HG03097 (cell line): ENCODE measurements around the gene OTOL1.
"Not testable (repeated sequence)": the region's sequence is repeated elsewhere in the genome, so short reads cannot be mapped to it uniquely, and the experiment has no call there.

ENCODE experiments used
- ATAC-seq: cut with Tn5 transposase; IDR thresholded peaks from one replicate; pipeline ENCODE4 v1.9.1; 2021; ENCODE audit not compliant: unreplicated experiment, low FRiP score

The OTOL1 gene

DNA sequence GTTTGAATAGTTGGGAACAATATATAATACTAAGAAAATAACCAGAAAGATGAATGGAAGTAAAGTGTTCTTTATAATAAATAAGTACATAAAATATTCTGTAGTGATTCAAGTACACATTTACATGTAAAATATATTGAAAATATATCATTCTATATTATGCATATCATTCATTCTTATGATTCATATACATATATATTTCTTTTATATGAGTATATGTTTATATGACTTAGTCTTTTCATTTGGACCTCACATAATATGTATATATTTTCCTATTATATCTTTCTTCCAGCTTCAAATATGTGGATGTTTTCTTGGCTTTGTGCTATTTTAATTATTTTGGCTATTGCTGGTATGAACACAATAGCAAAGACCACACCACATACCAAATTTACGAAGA is at the start of gene OTOL1:
Gene OTOL1, plus strand, starts transcription at position 301 of the 400 bp plus-strand sequence. Its CDS starts 0 bp downstream, at position 301.
- ATAC-seq, result no peak

GRCh38 chr3:161449785-161450184 is 46.8 kb upstream of the OTOL1 start:
- ATAC-seq, result no peak

GRCh38 chr3:161452179-161452578 is 44.4 kb upstream of the OTOL1 start:
- no peak for ATAC-seq

GRCh38 chr3:161454615-161455014 is 42.0 kb upstream of the OTOL1 start:
- no peak for ATAC-seq

DNA sequence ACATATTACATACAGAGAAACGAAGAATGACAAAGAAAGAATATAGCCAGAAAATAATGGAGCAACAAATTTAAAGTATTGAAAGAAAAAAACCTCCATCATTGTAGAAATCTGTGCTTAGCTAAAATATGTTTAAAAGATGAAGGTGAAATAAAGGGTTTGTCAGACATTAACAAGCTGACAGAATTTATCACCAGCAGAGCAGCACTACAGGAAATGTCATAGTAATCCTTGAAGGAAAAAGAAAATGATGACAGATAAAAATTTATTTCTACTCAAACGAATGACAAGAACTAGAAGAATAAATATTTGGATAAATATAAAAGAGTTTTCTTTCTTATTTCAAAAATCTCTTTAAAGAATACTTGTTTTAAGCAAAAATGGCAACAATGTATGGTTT is 40.6 kb upstream of the OTOL1 start:
- no peak for ATAC-seq

DNA sequence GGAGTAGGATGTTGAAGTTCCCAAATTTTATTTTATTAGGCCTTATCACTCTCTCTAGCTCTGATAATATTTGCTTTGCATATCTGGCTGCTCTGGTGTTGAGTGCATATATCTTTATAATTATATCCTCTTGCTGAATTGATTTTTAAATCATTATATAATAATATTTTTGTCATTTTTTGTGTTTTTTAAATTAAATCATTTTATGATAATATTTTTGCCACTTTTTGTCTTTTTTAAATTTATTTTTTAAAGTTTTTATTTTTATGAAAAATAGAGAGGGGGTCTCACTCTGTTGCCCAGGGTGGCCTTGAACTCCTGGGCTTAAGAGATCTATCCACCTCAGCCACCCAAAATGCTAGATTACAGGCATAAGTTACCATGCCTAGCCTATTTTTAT is 34.5 kb upstream of the OTOL1 start:
- ATAC-seq, result no peak

GRCh38 chr3:161471211-161471610 is 25.4 kb upstream of the OTOL1 start:
- no peak for ATAC-seq

- no peak for ATAC-seq
These were observed 22.5 kb upstream of the OTOL1 start for GRCh38 chr3:161474139-161474538.

- ATAC-seq, result no peak
These were observed 21.9 kb upstream of the OTOL1 start for GRCh38 chr3:161474741-161475140.

DNA sequence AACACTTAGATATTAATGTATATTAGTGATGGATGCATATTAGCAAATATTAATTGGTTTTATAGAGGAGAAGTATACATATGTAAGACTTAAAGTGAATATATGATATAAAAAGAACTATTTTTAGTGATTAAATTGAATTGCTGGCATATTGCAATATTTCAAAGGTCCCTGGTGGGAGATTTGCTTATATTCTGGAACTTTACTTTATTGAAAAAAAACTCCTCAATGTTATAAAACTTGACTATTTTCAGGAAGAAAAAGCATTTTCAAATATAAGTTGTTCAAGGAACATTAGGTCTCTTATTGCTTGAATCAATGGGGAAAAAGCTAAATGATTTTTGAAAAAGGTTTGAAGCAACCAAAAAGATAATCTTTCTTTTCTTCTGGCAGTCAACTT is 21.4 kb upstream of the OTOL1 start:
- ATAC-seq, result no peak

DNA sequence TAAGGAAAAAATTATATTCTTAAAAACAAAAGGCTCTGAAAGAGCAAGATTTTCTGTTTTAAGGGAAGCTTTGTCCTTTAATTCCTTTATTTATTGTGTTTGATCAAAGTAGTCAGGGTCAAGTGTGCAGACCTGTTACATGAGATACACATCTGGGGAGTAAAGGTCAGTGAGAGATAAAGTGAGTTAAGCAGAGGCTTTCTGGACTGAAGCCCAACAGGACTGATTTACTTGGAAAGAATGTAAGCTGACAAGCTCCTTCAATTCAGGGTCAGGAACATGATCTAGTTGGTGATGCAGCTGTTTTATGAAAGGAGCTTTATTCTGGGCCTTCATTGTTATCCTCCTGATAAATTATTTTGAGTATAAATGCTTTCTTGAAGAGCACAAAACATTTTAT is 20.7 kb upstream of the OTOL1 start:
- ATAC-seq, result no peak

GRCh38 chr3:161484226-161484625 is 12.4 kb upstream of the OTOL1 start:
- ATAC-seq, result no peak

- not testable (repeated sequence) for ATAC-seq
These were observed 8.3 kb upstream of the OTOL1 start for GRCh38 chr3:161488284-161488683.

DNA sequence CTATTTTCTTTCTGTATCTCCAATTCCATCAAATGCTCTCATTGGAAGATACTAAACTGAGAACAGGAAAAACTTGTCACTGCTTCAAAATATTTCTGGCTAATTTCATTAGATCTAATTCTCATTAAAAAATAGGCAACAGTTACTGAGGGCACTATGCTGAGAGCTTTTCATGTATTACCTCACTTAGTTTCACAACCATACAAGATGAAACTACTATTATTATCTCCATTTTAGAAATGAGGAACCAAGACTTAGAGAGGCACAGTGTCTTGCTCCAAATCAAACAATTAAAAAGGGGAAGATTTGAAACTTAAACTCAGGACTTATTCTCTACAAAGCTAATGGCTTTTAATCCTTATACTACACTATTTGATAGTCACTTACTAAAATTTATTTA is 7.2 kb upstream of the OTOL1 start:
- peak; percentile 92 for ATAC-seq

DNA sequence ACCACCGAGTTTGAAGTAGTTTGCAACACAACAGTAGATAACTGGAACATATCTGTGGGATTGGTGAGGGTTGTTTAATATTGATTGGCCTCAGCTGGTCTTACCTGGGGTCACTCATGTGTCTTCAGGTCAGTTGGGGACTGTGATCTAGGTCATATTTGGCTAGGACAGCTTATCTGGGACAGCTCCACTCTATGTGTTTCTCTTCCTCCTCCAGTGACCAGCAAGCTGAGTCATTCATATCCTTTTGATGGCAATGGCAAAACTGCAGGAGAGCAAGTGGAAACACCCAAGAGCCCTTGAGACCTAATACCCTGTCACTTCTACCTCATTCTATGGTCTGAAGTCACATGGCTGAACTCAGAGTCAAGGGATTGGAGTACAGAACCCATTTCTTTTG is 5.8 kb upstream of the OTOL1 start:
- not testable (repeated sequence) for ATAC-seq

- ATAC-seq, result no peak
These were observed 1.8 kb downstream of the OTOL1 start for GRCh38 chr3:161498259-161498921.

DNA sequence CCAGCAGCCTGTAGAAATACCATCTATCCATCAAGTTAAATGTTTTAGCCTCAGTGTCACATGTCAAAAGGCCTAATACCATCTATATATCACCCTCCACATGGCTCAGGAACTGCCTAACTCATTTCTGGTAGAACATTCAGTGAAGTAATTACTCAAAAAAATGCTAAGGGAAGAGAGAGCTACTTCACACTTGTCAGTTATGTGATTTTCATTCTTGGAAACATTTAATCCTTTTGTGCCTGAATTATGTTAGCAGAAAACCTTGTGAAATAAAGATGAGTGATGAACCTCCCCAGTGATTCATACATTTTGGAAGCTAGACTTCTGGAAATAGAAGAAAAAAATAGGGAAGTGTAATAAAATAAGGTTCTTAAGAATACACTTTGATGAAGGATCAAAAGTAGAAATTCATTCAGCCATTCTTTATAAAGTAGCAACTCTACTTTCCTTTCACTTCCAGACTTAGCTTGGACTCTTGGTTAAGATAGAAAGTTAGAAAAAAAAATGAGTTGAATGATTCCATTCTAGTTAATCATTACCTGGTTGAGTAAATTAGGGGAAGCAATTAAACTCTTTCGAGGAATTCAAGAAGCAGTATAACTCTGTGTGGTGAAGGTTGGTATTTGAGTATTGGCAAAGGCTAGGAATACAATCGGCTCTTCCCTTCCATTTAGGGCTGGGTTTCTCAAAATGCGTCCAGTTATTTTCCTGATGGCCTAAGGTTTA is 3.6 kb downstream of the OTOL1 start:
- no peak for ATAC-seq

- ATAC-seq, result no peak
These were observed 6.7 kb downstream of the OTOL1 start for GRCh38 chr3:161503271-161503670.

GRCh38 chr3:161508852-161509477 is 12.4 kb downstream of the OTOL1 start:
- no peak for ATAC-seq

GRCh38 chr3:161510510-161511260 is 14.1 kb downstream of the OTOL1 start:
- ATAC-seq, result no peak

DNA sequence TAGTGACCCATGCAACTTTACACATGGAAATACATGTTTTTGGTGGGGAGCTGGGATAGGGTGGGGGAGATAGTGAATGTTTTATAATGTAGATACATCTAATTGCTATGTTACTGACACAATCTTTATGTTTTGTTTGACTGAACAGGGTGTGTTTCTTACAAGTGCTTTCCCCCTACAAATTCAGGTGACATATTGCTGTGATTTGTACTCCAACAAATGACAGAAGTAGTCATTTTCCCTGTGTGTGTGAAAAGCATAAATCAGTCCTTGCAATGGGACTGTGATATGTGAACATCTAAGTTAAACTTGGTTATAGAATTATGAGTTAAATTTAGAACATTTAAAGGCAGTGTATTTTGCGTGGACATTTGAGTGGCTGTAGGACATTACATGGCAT is 27.3 kb downstream of the OTOL1 start:
- ATAC-seq, result no peak
